HG03565 (cell line): ENCODE results near the gene AAMP.
A peak's percentile ranks its signal among the peaks of the same experiment; 100 is the strongest.
"Not testable (repeated sequence)": the region's sequence is repeated elsewhere in the genome, so short reads cannot be mapped to it uniquely, and the experiment has no call there.

Experiments used
- ATAC-seq: cut with Tn5 transposase; IDR thresholded peaks from one replicate; pipeline ENCODE4 v1.9.1; 2021; ENCODE audit warnings: mild to moderate bottlenecking, moderate library complexity; ENCODE audit not compliant: unreplicated experiment

Gene AAMP, protein sequence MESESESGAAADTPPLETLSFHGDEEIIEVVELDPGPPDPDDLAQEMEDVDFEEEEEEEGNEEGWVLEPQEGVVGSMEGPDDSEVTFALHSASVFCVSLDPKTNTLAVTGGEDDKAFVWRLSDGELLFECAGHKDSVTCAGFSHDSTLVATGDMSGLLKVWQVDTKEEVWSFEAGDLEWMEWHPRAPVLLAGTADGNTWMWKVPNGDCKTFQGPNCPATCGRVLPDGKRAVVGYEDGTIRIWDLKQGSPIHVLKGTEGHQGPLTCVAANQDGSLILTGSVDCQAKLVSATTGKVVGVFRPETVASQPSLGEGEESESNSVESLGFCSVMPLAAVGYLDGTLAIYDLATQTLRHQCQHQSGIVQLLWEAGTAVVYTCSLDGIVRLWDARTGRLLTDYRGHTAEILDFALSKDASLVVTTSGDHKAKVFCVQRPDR

DNA sequence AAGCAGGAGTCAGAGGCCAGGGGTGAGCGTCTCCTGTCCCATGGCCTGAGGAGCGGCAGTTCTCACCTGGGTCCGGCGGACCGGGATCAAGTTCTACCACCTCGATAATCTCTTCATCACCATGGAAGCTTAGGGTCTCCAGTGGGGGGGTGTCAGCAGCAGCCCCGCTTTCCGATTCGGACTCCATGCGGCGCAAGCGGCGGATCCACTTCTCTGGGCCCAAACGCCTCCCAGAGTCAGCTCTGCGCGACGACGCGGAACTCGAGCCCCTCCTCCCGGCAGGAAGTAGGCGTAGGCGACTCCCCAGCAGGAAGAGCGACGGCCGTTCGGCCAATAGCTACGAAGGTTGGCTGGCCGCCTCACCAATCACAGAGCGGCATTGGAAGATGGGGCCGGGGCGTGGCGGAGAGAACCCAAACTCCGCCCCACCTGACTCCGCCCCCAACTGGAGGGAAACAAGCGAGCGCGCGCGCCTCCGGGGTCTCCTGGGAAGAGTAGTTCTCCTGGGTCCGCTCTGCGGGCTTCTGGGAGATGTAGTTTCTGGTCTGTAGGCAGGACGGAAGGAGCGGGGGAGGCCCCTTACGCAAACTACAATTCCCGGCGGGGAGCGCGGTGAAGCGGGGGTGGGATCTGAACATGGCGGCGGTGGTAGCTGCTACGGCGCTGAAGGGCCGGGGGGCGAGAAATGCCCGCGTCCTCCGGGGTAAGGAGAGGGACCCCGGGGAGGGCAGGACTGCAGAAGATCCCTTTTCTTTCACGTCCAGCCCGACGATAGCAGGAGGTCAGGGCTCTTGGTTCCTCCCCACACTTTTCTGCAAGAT lies at the start of gene AAMP, which contains the start of gene PNKD:
Gene AAMP, minus strand, starts transcription at position 238 of the 821 bp plus-strand sequence. Its CDS starts 51 bp downstream, at position 187.
Gene PNKD, plus strand, starts transcription at position 620 of the 821 bp plus-strand sequence. Its CDS starts 17 bp downstream, at position 637.
- ATAC-seq, result peak; percentile 87

DNA sequence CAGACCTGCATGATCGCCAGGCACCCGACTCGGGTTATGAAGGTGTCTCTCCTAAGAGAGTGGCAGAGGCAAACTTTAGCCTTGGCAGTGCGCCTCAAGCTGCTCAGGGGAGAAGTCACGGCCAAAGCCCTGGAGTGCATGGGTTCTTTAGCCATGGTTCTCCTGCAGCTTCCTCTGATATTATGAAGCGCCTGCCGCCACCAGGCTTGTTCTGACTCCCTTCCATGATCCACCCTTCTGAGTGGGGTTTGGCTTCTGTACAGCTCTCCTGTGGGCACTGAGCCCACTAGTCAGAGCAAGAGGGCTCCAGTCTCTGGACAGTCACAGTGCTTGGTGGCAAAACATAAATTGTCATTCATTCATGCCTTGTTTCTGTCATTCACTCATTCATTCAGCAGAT lies 48.3 kb upstream of the AAMP start:
- no peak for ATAC-seq

DNA sequence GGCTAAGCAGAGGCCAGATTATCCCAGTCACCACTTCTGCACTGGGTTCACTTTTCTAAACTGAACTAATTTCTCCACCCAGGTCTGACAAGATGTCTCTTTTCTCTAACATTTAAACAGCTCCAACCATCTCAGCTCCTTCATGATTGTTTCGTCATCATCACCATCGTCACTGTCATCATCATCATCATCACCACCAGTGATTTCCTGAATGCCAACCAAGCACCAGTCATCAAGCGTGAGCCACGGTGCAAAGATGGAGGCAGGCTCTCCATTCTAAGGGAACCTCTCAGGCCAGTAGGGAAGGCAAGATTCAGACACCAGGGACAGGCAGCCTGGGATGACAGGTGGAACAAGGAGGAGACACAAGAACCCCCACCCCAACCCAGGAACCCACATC lies 47.9 kb upstream of the AAMP start:
- no peak for ATAC-seq

DNA sequence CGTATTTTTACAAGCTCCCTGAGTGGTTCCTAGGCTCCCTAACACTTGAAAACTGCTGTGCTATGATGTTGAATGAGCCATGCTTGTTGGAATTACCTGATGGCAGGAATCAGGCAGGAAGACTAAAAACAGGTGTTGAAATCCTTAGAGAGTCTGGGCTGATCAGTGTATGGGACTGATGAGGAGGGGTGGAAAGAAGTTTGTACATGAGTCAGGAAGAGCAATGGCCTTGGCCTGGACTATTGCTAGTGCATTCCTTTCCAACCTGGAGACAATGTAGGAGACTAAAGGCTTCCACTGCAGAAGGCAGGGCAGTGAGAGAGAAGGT lies 47.3 kb upstream of the AAMP start:
- ATAC-seq, result no peak

DNA sequence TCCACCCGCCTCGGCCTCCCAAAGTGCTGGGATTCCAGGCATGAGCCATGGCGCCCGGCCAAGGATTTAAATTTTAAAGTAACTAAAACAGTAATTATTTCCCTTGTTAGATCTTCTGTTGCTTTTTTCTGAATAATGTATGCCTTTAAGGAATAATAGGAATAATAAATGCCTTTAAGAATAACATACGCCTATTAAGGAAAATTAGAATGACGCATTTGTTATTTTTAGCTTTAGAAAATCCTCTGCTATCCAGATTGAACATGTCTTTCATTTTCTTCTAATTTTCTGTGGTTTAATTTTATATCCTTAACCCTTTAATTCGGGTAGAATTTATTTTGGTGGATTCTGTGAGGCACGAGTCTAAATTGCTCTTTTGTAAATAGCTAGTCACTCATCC lies 45.5 kb upstream of the AAMP start:
- no peak for ATAC-seq

DNA sequence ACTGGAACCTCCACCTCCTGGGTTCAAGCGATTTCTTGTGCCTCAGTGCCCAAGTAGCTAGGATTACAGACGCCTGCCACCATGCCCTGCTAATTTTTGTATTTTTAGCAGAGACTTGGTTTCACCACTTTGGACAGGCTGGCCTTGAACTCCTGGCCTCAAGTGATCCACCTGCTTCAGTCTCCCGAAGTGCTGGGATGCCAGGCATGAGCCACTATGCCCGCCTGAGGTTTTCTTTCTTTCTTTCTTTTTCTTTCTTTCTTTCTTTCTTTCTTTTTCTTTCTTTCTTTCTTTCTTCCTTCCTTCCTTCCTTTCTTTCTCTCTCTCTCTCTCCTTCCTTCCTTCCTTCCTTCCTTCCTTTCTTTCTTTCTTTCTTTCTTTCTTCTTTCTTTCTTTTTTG lies 44.8 kb upstream of the AAMP start:
- not testable (repeated sequence) for ATAC-seq

DNA sequence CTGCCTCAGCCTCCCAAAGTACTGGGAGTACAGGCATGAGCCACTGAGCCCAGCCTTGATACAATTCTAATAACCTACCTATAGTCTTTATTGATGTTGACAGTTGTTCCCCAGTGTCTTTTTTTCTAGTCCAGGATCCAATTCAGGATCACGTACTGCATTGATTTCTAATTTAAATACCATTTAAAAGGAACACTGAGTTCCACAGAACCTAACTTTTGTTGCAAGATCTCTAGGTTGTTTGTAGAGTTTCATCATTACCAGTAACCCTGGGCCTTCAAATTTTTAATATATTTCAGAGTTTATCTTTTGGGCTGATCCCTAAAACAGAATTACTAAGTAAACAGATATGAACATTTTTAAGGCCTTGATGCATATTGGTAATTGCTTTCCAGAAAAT lies 43.4 kb upstream of the AAMP start:
- ATAC-seq, result no peak

DNA sequence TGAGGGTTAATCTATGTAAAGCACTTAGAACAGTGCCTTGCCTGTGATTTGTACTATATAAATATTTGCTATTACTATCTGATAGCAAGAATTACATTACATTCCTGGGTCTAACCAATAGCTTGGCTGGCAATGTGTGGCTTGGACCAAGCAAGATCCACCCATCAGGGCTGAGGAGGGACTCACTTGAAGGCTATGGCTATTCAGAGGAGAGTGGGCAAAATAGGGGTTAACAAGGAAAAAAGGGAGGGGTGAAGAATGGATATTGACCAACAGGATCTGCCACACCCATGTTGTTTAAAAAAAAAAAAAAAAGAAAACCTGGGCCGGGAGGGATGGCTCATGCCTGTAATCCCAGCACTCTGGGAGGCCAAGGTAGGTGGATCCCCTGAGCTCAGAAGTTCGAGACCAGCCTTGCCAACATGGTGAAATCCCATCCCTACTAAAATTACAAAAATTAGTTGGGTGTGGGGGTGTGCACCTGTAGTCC lies 42.4 kb upstream of the AAMP start:
- no peak for ATAC-seq

DNA sequence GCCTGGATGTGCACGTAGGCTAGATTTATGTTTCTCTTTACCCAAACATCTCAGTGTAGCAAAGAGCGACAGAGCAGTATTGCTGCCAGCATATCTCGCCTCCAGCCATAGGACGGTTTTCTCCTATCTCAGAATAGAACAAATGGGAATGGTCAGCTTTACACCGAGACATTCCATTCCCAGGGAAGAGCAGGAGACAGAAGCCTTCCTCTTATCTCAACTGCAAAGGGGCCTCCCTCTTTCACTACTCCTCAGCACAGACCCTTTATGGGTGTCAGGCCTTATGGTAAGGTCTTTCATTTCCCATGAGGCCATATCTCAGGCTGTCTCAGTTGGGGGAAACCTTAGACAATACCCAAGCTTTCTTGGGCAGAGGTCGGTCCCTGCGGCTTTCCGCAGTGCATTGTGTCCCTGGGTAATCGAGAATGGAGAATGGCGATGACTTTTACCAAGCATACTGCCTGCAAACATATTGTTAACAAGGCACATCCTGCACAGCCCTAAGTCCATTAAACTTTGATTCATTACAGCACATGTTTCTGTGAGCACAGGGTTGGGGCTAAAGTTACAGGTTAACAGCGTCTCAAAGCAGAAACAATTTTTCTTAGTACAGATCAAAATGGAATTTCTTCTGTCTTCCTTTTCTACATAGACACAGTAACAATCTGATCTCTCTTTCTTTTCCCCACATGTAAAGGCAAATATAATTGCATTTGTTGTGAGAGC lies 41.8 kb upstream of the AAMP start:
- ATAC-seq, result not testable (repeated sequence)

DNA sequence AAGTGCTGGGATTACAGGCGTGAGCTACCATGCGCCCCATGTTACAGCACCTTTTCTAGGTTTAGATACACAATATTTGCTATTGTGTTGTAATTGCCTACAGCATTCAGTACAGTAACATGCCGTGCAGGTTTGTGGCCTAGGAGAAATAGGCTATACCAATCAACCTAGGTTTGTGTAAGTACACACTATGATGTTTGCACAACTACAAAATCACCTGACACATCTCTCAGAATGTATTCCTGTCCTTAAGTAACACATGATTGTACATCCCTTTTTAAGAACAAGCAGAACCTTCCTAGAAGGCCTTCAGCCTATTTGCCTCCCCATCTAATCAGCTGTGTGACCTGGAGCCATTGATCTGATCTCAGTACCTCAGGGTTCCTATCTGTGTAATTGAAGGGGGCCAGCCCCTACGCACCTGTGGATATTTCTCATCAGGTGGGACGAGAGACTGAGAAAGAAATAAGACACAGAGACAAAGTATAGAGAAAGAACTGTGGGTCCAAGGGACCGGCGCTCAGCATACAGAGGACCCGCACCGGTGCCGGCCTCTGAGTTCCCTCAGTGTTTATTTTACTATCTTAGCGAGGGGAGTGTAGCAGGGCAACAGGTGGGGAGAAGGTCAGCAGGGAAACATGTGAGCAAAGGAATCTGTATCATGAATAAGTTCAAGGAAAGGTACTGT lies 41.1 kb upstream of the AAMP start:
- no peak for ATAC-seq

DNA sequence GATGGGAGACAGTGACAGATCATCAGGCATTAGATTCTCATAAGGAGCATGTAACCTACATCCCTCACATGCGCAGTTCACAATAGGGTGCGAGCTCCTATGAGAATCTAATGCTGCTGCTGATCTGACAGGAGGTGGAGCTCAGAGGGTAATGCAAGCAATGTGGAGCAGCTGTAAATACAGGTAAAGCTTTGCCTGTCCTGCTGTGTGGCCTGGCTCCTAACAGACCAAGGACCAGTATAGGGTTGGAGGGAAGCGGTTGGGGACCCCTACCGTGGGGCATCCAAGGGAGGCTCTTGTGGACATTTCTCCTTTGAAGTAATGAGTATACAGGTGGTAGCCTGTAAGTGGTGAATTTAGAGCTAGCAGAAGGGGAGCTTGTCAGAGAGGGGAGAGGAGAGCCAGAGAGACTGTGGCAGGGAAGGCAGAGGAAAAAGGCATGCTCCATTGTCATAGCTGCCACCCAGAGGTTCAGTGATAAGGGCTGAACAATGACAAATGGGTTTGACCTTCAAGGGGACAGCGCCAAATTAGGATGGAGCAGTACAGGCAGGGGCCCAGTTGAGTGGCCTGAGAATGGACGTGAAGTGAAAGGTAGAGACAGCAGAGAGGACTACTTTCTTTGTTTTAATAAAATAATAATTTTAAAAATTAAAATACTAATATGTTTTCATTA lies 37.6 kb upstream of the AAMP start:
- no peak for ATAC-seq

DNA sequence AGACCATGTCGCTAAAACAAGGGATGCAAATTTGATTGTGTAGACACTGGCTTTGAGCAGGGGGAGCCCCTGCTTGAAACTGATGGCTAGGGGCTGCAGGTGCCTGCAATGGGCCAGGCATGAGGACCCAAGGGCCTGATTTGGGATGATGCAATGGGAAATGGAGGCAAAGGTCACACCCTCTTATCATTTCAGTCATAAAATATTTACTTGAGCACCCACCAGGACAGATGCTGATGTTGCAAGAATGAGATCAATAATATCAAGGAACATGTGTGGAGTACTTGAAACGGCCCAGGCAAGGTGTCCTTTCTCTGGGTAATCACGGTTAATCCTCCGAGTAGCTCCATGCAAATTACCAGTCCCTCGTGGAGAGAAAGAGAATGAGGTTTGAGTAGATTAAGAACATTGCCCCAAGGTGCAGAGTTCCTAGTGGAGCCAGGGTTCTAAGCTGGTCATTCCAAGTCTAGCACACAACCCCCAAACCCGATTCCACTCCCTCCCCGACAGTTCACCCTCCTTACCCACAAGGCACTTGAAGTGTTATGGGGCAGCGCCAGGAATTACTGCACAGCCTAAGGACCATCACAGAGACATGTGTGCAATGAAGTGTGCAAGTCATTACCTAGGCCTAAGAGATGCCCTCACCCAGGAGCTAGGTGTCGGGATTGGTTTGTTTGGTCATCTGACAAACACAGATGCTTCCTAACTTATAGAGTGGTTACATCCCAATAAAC lies 36.4 kb upstream of the AAMP start:
- ATAC-seq, result no peak

DNA sequence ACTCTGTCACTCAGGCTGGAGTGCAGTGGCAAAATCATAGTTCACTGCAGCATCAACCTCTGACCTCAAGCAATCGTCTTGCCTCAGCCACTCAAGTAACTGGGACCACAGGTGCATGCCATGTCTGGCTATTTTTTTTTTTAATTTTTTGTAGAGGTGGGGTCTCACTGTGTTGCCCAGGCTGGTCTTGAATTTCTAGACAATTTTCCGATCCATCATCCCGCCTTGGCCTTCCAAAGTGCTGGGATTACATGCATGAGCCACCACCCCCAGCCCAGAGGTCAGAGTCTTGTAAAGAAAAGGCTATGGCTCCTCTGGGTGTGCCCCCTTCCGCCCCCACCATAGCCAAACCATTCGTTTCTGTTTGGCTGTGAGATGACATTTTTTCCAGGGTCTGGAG lies 35.4 kb upstream of the AAMP start:
- ATAC-seq, result no peak

DNA sequence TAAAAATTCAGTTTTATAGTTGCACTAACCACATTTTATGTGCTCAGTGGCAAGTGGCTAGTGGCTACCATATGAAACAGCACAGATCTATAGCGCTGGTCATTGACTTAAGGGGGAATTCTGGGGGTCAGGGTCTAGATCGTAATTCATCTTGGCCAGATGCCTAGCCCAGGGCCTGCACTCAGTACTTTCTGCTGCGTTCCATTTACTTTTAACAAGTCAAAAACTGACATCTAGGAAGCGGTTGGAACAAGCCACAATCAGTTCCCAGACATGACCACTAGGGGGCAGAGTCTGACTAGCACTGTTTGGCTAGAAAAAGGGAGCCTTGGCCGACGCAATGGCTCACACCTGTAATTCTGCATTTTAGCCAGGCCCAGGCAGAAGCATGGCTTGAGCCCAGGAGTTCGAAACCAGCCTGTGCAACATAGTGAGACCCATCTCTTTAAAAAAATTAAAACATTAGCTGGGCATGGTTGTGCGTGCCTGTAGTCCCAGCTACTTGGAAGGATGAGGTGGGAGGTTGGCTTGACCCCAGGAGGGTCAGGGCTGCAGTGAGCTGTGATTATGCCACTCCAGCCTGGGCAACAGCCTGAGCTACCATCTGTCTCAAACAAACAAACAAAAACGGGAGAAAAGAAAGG lies 31.4 kb upstream of the AAMP start:
- peak; percentile 72 for ATAC-seq

DNA sequence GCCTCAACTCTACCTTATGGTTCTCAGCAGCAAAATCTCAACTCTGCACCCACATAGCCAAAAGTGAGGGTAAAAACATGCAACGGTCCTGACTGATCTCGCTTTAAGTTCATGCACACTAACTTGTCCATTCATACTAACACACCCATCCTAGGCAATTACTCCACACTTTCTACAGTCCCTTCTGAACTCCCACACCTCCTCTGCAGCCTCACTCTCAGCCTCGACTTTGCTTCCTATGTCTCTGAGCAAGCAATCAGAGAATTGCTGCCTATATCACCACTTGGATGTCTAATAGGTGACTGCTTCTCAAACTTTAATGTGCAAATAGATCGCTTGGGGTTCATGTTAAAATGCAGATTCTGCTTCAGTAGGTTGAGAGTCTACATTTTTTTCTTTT lies 30.2 kb upstream of the AAMP start:
- no peak for ATAC-seq

DNA sequence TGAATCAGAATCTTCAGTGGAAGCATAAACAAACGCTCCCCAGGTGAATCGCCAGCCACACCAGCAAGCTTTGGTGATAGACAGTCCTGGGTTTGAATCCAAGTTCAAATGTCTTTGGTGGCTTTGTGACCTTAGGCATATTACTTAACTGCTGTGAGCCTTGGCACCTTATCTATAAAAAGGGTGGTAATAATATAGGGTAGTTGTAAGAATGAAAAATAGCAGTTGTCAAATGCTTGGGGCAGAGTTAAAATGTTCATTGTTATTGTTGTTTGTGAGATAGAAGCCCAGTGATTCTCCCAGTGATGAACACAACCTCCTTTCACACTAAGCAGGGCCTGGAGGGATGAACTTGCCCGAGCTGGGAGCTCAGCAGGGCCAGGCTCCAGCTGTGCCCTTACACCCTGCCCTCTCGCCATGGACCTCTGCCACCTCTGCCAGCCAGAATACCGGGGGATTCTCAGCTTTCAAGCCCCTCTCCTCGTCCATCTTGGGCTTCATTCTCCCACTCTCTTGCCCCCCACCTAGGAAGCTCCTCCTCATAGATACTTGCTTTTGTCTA lies 28.5 kb upstream of the AAMP start:
- no peak for ATAC-seq

DNA sequence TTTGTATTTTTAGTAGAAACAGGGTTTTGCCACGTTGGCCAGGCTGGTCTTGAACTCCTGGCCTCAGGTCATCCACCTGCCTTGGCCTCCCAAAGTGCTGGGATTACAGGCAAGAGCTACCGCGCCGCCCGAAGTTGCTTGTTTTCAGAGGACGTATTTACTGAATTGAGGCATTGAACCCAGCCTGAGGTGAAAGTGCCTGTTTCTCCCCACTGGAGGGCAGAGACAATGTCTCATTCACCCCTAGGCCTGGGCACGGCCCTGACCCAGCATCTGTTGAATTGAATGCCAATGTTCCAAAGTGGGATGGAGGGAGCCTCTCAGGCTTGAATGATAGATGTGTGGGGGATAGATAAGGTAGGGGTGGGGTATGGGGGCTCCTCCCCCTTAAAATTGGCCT lies 26.9 kb upstream of the AAMP start:
- no peak for ATAC-seq

DNA sequence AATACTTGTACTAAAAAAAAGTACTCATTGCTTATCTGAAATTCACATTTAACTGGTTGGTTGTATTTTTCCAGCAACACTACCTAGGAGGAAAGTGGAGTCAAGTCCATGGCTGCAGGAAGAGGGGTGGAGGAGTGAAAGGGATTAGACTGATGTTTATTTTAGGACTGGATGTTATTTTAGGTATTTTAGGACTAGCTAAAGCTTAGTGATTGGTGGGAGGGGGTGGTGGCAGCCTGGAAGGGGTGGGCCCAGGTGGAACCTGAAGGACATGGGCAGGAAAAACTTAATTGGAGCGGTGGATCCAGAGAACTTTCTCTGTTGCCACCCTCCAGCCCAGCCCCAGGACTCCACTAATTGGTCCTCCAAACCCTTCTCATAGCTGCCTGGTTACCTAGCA lies 26.3 kb upstream of the AAMP start:
- no peak for ATAC-seq

DNA sequence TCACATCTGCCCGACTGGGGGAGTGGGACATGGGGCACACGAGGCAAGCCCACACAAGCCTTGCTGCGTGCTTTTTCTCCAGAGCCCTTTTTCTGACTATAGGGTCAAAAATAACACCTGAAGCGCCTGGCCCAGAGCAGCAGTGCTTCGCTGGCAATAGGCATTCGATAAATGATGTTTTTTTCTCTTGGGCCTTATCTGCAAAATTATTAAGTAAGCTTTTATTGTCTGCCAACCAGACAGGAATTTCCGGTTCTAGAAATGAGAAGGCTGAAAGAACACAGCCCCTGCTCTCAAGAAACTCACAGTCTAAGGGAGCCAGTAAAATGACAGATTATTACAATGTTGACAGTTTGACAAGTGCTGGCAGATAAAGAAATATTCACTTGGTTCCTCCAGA lies 25.1 kb upstream of the AAMP start:
- ATAC-seq, result no peak
